Measurements from ENCODE around the gene CDH13.

CDH13 gene

DNA sequence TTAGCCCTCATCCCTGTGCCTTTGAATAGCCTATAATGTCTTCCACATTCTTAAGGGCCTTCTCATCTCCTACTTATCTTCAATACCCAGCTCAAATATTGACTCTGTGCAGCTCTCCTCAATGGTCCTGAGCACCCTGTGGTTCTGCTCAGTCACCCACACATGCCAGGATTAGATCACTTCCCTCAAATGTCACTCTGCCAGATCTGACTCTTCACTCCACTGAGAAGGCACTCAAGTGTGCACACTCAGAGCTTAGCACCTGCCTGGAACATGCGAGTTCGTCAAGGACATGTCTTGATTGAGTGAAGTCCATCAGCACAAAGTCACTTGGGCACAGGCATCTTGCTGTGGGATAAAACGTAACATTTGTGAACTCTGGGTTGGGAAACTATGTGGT is 404.8 kb downstream of the CDH13 start:
- no peak for DNase-seq (ENCODE audit: insufficient read length, low spot score)
- no peak for FAIRE-seq
- TF ChIP-seq POLR2A (IDR thresholded peaks at IDR 0.05; ENCODE audit: low read depth, low read length), result no peak

DNA sequence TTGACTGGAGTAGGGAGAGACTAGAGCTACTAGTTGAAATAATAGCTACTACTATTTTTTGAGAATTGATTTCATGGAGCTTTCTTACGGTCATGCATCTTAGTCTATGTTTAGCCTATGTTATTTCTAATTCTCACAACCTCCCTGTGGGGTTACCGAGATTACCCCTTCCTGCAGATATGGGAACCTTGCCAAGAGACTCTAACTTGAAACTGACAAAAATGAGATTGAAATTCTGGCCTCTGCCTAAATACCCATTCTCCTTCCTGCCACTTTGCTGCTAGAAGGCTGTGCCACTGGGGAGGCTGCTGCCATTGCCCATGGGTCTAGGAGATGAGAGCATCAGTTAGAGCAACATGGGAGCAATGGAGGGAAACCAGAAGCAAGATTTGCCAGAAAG is 410.3 kb downstream of the CDH13 start:
- FAIRE-seq (no peak), DNase-seq (ENCODE audit: insufficient read length, low spot score) (no peak)
- no peak for TF ChIP-seq POLR2A (IDR thresholded peaks at IDR 0.05; ENCODE audit: low read depth, low read length)

DNA sequence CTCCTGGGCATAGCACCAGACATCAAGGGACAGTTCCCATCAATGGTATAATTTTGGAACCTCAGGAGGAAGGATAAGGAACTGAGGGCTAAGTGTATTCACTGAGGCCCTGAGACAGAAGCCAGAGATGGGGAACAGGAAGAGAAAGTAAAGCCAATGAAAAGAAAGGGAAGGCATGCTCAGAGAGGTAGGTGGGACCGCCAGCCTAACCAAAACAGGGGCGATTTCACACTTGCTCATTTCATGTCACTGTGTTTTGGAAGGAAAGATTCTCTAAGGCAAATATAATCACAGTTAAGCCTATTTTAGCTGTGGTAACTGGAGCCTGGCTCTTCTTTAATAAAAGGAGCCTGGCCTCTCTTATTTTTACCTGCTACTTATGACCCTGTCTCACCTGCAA is 411.1 kb downstream of the CDH13 start:
- TF ChIP-seq POLR2A (IDR thresholded peaks at IDR 0.05; ENCODE audit: low read depth, low read length), result no peak
- no peak for DNase-seq (ENCODE audit: insufficient read length, low spot score)
- no peak for FAIRE-seq

DNA sequence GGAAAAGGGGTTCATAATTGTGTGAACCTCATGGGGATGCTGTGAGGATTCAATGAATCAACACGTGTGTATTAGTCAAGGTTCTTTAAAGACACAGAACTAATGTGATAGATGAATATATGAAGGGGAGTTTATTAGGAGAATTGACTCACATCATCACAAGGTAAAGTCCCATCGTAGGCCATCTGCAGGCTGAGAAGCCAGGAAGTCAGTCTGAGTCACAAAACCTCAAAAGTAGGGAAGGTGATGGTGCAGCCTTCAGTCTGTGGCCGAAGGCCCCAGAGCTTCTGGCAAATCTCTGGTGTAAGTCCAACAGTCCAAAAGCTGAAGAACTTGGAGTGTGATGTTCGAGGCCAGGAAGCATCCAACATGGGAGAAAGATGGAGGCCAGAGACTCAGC is 413.4 kb downstream of the CDH13 start:
- peak; percentile 8 for DNase-seq (ENCODE audit: insufficient read length, low spot score)
- no peak for TF ChIP-seq POLR2A (IDR thresholded peaks at IDR 0.05; ENCODE audit: low read depth, low read length)
- peak; percentile 81 for FAIRE-seq

DNA sequence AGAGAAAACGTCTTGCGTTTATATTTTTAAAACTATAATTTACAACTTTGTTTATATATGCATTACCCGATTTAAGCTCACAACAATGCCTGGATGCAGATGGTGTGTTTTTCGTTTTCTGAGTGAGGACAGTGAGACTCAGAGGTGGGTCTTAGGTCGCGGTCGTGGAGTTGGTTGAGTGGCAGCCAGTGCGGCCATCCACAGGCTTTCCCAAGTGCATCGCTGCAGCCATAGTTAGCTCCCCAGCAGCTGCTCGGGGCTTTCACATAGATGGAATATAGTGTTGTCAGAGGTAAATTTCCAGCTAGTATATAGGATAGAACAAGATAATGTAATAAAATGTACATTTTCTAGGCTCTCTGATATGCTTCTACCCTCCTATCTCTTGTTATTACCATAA is 417.8 kb downstream of the CDH13 start:
- DNase-seq (ENCODE audit: insufficient read length, low spot score) (no peak), FAIRE-seq (no peak)
- no peak for TF ChIP-seq POLR2A (IDR thresholded peaks at IDR 0.05; ENCODE audit: low read depth, low read length)

DNA sequence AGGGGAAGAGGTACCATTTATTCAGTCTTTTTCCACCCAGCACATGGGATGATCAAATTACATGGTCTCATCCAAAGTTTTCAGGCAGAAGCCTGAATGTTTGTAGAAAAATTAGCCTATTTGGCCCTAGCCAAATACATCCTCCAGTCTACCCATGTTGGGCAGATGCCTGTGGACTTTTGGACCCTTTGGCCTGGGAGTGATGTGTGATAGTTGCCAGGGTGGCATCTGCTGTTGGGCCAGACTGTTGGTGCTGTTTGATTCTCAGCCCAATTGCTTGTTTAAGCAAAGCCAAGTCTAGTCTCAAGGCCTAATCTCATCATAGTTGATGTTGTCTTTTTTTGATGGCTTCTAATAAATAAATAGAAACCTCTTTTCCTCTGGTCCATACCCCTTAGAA is 419.0 kb downstream of the CDH13 start:
- no peak for FAIRE-seq
- DNase-seq (ENCODE audit: insufficient read length, low spot score), result no peak
- TF ChIP-seq POLR2A (IDR thresholded peaks at IDR 0.05; ENCODE audit: low read depth, low read length), result no peak

DNA sequence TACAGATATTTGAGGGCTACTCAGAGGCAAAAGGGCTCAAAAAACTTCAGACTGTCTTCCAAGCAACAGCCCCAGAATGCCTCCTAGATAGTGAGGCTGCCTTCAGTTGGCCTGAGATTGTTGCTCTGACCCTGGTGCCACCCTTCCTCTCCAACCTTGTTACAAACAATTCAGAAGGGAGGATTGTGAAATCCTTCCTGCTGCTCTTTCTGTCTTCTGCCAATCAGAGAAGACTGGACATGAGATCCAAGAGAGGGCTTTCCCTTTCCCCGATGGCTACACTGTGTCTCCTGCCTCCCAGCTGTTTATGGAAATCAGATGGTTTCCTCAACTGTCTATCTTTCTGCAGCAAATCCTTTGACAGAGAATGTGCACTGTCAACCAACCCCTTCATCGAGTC is 419.9 kb downstream of the CDH13 start:
- no peak for TF ChIP-seq POLR2A (IDR thresholded peaks at IDR 0.05; ENCODE audit: low read depth, low read length)
- DNase-seq (ENCODE audit: insufficient read length, low spot score) (no peak), FAIRE-seq (no peak)

DNA sequence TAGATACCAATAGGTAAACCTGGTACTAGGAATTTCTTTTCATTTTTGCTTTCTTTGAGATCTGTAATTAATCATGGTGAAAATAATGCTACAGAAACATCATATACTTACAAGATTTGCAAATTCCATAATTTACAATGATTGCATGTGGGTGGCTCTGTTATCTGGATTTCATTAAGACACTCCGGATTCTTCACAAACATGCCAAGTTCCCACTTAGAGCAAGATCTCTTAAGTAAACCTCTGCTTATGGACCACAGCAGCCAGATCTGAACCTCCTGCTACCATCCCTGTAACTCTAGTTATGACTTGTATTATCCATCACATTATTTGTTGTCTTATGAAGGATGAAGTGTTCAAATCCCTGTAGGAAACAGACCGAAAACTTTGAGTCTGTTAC is 424.7 kb downstream of the CDH13 start:
- FAIRE-seq, result no peak
- TF ChIP-seq POLR2A (IDR thresholded peaks at IDR 0.05; ENCODE audit: low read depth, low read length), result no peak
- no peak for DNase-seq (ENCODE audit: insufficient read length, low spot score)

DNA sequence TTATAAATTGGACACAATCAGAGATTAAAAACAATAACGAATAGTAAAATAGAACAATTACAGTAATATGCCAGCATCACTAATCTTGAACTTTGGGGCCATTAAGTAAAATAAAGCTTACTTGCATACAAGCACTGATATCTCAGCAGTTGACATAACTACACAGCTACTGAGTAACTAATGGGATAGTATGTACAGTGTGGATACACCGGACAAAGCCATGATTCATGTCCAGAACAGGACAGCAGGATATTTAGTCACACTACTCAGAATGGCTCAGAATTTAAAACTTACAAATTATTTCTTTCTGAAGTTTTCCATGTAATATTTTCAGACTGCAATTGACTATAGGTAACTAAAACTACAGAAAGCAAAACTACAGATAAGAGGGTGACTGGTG is 427.5 kb downstream of the CDH13 start:
- FAIRE-seq (no peak), DNase-seq (ENCODE audit: insufficient read length, low spot score) (no peak)
- TF ChIP-seq POLR2A (IDR thresholded peaks at IDR 0.05; ENCODE audit: low read depth, low read length), result no peak

DNA sequence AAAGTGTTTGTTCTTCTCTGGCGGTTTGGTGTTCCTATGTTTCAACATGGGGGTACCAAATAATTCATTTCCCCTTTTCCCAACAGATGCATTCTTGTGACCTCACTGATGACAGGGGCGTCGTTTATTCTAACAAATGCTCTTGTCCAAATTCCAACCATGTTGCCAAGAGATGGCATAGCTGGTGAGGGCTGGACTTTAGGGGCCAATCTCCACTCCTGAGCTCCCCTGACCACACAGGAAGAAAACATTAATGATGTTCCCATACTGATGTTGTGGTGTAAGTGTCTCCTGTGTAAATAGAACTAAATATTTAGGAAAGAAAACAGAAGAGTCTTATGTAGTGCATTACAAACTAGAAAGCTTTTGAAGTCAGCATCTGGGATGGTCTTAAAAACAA is 431.6 kb downstream of the CDH13 start:
- no peak for DNase-seq (ENCODE audit: insufficient read length, low spot score)
- TF ChIP-seq POLR2A (IDR thresholded peaks at IDR 0.05; ENCODE audit: low read depth, low read length), result no peak
- FAIRE-seq, result no peak

DNA sequence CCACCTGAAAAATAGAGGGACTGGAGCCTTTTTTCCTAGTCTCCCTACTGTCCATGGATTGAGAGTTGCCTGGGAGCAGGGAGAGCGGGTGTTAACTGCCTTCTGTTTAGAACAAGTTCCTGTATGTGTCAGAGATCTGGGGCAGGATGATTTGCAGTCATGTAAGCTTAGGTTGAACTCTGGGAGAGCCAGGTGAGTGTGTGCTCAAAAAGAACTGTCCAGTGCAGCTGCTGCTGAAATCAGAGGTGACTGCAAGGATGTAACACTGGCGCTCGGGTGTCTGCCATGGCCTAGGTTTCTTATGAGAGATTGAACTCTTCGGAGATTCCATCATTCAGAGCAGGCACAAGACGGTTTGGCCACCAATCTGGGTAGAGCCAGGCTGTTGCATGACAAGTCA is 432.5 kb downstream of the CDH13 start:
- DNase-seq (ENCODE audit: insufficient read length, low spot score) (no peak), FAIRE-seq (no peak)
- TF ChIP-seq POLR2A (IDR thresholded peaks at IDR 0.05; ENCODE audit: low read depth, low read length), result no peak

DNA sequence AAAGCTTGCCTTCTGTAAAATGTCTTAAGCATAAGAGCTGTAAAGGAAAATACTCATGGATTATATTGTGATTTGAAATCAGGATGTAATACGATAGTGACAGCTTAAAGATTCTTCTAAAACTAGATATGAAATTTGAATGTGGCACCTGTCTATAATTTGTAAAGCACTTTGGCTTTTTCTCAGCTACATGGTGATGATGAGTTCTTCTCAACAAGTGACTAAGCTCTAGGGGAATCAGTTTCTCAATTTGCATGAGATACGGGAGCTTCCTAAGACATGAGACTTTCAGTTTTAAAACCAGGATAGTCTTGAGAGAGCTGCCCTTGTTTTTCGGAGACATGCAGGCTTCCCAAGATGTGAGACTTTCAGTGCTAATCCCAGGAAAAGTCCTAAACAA is 439.2 kb downstream of the CDH13 start:
- TF ChIP-seq POLR2A (IDR thresholded peaks at IDR 0.05; ENCODE audit: low read depth, low read length), result no peak
- FAIRE-seq (no peak), DNase-seq (ENCODE audit: insufficient read length, low spot score) (no peak)

DNA sequence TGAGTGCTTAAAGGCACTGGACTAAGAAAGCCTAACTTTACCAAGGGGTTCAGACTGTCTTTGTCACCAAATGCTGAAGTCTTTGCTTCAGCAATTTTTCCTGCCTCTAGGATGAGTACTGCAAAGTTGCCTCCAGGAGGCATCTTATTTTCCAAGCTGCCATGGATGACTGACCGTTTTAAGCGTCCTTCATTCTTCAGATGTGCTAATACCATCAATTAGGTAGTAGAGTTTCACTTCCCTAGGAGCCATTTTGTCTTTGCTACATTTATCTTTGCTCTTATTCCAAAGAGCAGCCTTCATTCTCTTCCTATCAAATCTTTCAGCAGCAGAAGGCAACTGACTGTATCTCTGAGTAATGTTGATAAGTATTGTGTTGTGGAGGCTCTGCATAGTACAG is 440.1 kb downstream of the CDH13 start:
- no peak for TF ChIP-seq POLR2A (IDR thresholded peaks at IDR 0.05; ENCODE audit: low read depth, low read length)
- no peak for FAIRE-seq
- no peak for DNase-seq (ENCODE audit: insufficient read length, low spot score)

DNA sequence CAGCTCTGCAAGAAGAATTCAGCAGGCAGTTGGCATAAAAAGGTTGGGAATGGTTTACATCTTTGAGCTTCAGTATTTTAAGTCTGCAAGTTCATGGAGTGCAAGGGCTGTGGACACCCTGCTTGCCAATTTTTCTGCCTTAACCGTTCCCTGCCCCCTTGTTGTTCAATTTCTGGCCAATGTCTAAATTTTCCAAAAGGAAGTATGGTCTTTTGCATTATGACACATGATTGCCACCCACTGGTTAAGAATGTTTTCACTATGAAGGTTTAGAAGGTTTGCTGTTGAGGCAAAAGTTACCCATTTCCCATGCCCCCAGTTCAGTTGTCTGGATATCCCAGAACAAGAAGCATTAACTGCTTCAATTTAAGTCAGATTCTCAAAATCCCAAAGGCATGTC is 441.9 kb downstream of the CDH13 start:
- TF ChIP-seq POLR2A (IDR thresholded peaks at IDR 0.05; ENCODE audit: low read depth, low read length), result no peak
- DNase-seq (ENCODE audit: insufficient read length, low spot score) (no peak), FAIRE-seq (no peak)

DNA sequence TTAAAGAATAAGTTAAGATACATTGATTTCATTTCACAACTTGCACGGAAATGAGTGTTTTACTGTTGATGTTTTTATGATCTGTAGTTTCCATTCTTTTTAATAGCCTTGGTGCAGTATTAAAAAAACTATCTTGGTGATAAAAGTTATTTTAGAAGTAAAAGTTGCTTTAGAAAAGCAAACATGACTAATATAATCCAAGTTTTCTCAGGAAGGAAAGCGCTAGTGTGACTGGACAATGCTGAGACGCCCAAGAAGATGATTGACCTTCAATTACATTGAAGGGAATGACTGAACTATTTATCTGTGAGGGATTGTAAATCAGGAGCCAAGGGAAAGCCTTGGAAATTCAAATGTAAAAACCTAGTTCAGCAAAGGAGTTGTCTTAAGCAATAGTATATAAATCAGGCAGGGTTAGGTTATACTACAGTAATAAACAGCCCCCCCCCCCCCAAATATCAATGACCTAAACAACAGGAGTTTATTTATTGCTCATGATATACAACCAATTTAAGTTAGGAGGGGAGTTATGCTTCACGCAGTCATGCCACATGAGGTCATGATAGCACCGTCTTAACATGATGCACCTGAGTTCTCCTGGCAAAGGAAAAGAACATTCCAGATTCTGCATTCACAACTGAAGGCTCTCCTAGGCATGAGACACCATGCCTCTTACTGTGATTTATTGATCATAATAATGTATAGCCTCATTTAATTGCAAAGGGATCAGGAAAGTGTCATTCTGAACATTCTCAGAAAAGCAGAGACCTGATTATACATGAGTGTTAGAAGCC is 443.8 kb downstream of the CDH13 start:
- FAIRE-seq, result no peak
- TF ChIP-seq POLR2A (IDR thresholded peaks at IDR 0.05; ENCODE audit: low read depth, low read length), result no peak
- no peak for DNase-seq (ENCODE audit: insufficient read length, low spot score)

DNA sequence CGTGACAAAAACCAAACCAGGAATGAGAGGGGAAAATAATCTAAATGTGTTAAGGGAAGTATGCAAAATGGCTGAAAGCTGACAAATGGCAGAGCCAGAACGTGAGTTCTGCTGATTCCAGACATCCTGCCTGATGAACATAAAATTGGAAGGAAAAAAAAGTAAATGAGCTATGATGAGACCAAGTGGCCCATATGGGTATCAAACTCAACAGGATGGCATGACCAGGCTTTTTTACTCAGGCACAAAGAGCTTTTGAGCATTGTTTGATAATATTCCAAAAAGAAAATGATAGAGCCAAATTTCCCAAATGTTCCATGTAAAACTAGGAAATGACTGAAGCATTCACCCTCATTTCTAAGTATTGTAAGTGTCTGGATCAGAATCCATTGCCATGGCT is 449.2 kb downstream of the CDH13 start:
- no peak for TF ChIP-seq POLR2A (IDR thresholded peaks at IDR 0.05; ENCODE audit: low read depth, low read length)
- DNase-seq (ENCODE audit: insufficient read length, low spot score), result no peak
- FAIRE-seq, result no peak

All from H54 (cell line).